ENCODE data around the gene CREB5.

Gene CREB5

DNA sequence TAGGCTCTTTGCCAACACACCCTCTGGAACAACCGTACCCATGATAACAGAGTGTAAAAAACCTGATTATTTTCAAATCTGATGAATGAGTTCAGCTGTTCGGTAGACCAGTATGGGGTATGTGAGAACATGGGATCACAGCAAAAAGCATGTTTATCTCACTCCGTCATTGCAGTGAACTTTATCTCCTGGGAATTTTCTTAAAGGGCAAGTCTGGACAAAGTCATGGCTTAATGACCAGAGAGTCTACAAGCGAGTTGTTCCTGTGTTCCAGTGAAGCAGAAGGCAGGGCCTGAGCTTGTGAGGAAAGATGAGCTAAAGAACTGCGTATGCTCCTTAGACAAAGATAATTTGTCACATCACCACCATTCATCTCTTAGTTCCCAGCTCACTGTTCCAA is 326.1 kb downstream of the CREB5 start:
- H3K27me3 Mint-ChIP-seq = no peaks in the 10 kb centered on the region
- no peaks in the 10 kb centered on the region for H3K9me3 Mint-ChIP-seq
- no peak overlapping the region for H3K4me3 Mint-ChIP-seq
- H3K4me1 Mint-ChIP-seq (ENCODE audit: low read depth) = peaks cover 4% of the 10 kb centered on the region
- intact Hi-C loops (cut with micrococcal nuclease) = no loop called here
- no peak overlapping the region for H3K27ac Mint-ChIP-seq
- H3K36me3 Mint-ChIP-seq (ENCODE audit: low read depth) = peaks cover 32% of the 10 kb centered on the region

DNA sequence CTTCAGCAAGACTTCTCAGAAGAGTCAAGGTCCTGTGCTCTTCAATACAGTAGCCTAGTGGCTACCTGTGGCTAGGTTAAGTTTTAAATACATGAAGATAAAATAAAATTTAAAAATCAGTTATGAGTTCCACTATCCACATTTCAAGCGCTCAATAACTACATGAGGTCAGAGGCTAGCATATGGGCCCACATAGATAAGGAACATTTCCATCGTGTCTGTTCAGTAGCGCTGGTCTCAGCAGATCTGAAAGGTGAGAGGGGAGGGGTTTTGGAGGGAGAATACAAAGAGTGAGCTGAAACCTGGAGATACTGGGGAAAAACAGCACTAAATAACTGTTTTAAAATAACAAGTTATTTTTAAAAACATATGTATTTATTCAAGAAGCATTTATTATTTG is 326.8 kb downstream of the CREB5 start:
- Mint-ChIP-seq H3K4me1 (ENCODE audit: low read depth) (no peaks in the 10 kb centered on the region), H3K36me3 (ENCODE audit: low read depth) (peaks cover 28% of the 10 kb centered on the region), H3K27me3 (no peaks in the 10 kb centered on the region), H3K9me3 (no peaks in the 10 kb centered on the region), H3K27ac (no peak overlapping the region), H3K4me3 (no peak overlapping the region)
- intact Hi-C loops (cut with micrococcal nuclease) = no loop called here

DNA sequence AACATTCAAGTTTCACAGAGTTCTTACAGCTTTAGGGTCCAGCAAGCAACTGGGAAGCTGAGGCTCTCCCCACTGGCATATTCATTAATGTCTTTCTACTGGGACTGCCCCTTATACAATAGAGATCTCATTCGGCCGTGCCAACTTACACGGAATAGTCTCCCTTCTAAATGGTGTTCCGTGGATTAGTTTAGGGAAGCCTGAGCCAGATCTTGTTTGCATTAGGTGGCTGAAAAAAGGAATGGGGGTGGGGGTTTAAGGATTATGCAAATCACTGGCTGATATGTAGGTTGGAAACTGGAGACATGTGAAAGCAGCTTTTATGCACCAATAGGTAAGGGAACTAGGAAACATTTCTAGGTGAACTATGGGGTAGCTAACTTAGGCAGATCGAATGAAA is 327.5 kb downstream of the CREB5 start:
- peaks cover 28% of the 10 kb centered on the region for H3K36me3 Mint-ChIP-seq (ENCODE audit: low read depth)
- intact Hi-C loops (cut with micrococcal nuclease) = no loop called here
- H3K9me3 Mint-ChIP-seq = no peaks in the 10 kb centered on the region
- no peak overlapping the region for H3K4me3 Mint-ChIP-seq
- H3K27ac Mint-ChIP-seq = no peak overlapping the region
- no peaks in the 10 kb centered on the region for H3K27me3 Mint-ChIP-seq
- no peaks in the 10 kb centered on the region for H3K4me1 Mint-ChIP-seq (ENCODE audit: low read depth)

DNA sequence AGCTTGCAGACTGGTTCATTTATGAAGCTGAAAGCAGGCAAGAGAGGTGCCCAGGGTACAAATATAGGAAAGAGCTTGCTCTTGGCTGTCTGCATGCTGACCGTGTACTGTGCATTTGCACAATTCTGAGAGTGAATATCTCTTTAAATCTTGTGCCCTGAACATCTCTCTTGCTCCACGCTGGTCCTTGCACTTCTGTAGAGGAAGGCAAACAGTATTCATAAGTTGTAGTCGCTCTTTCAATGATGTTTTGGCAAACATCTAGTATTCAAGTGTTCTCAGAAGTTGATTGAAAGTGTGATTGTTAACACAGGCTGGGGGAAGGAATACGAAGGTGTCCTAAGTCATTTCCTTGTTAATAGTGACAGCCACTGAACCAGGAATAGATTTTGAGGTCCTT is 332.6 kb downstream of the CREB5 start:
- Mint-ChIP-seq H3K27ac (no peak overlapping the region), H3K27me3 (no peaks in the 10 kb centered on the region), H3K4me1 (ENCODE audit: low read depth) (peaks cover 27% of the 10 kb centered on the region), H3K4me3 (no peak overlapping the region), H3K9me3 (no peaks in the 10 kb centered on the region), H3K36me3 (ENCODE audit: low read depth) (peaks cover 13% of the 10 kb centered on the region)
- intact Hi-C loops (cut with micrococcal nuclease) = no loop called here

DNA sequence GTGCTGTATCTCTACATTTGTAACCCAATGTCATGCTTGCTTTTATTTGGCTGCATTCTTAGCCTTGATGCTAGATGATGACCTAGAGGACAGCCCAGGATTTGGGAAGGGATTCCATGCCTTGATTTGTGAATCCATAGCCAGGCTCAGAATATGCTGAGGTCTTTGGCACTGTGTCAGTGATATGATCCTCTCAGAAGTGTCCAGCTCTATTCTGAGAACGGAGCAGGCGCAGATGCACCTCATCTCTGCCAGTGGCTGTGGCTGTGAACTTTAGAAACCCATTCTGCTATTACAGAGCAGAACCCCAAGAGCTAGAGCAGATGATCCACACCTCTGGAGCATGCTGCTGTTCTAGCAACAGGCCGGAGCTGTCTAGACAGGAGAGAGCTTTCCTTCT is 333.0 kb downstream of the CREB5 start:
- H3K27ac Mint-ChIP-seq = no peak overlapping the region
- intact Hi-C loops (cut with micrococcal nuclease) = no loop called here
- H3K9me3 Mint-ChIP-seq = no peaks in the 10 kb centered on the region
- H3K4me3 Mint-ChIP-seq = no peak overlapping the region
- peaks cover 10% of the 10 kb centered on the region for H3K36me3 Mint-ChIP-seq (ENCODE audit: low read depth)
- H3K4me1 Mint-ChIP-seq (ENCODE audit: low read depth) = peaks cover 27% of the 10 kb centered on the region
- no peaks in the 10 kb centered on the region for H3K27me3 Mint-ChIP-seq

DNA sequence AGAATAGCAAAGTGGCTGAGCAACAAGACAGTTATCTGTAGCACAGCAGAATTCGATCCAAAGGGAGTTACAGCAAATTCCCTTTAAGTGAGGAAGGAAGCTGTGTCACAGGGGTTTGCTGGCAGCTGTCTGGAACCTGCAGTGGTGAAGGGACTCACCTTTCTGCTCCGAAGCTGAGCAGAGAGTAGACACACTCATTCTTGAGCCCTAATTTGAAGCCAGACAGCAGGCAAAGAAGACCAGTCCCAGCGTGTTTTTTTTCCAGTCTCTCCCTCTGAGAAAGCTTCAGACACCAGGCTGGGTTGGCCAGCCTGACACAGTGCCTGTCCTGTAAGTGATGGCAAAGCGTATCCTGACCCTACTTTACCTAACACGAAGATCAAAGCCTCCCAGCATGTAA is 335.1 kb downstream of the CREB5 start:
- Mint-ChIP-seq H3K27me3 (peaks cover 3% of the 10 kb centered on the region), H3K27ac (peak overlapping the region; percentile 50), H3K36me3 (ENCODE audit: low read depth) (no peaks in the 10 kb centered on the region), H3K4me1 (ENCODE audit: low read depth) (peaks cover 34% of the 10 kb centered on the region), H3K4me3 (no peak overlapping the region), H3K9me3 (no peaks in the 10 kb centered on the region)
- intact Hi-C loops (cut with micrococcal nuclease) = no loop called here

DNA sequence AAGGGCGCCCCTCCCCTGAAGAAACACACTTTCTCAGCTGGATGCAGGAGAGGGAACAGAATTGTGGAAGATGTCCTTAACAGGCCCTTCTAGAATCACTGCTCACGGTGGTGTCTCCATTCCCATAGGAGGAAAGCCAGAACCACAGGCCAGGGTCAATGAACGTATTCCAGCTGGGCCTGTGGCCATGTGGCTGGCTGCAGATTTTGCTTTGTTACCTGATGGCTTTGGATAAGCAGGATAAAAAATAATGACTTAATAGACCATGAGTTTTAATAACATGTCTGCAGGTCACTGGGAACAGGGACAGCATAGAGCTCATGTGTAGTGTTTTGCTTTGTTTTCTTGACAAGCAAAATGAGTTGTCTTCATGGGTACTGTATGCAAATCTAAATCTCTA is 335.5 kb downstream of the CREB5 start:
- H3K27ac Mint-ChIP-seq = peak overlapping the region; percentile 50
- H3K36me3 Mint-ChIP-seq (ENCODE audit: low read depth) = no peaks in the 10 kb centered on the region
- H3K4me1 Mint-ChIP-seq (ENCODE audit: low read depth) = peaks cover 34% of the 10 kb centered on the region
- H3K4me3 Mint-ChIP-seq = no peak overlapping the region
- H3K27me3 Mint-ChIP-seq = peaks cover 3% of the 10 kb centered on the region
- H3K9me3 Mint-ChIP-seq = no peaks in the 10 kb centered on the region
- intact Hi-C loops (cut with micrococcal nuclease) = no loop called here

DNA sequence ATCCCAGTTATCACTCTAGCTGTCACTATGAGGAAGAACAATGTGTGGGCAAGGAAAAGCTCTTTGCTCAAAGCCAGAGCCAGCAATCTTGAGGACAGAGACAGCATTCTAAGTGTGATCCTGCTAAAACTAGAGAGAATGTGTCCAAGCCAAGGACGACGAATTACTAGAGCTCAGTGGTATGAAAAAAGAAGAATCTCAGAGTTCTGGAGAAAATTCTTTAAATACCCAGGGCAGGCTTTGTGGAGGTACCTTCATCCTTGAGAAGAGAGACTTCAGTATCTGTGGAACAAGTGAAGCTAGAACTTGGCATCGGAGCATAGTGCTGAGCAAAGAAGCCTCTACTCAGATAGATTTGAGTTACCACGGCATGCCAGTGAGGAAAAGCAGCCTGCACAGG is 336.0 kb downstream of the CREB5 start:
- no peaks in the 10 kb centered on the region for H3K36me3 Mint-ChIP-seq (ENCODE audit: low read depth)
- intact Hi-C loops (cut with micrococcal nuclease) = no loop called here
- peaks cover 3% of the 10 kb centered on the region for H3K27me3 Mint-ChIP-seq
- H3K4me3 Mint-ChIP-seq = no peak overlapping the region
- peaks cover 34% of the 10 kb centered on the region for H3K4me1 Mint-ChIP-seq (ENCODE audit: low read depth)
- no peaks in the 10 kb centered on the region for H3K9me3 Mint-ChIP-seq
- H3K27ac Mint-ChIP-seq = no peak overlapping the region

DNA sequence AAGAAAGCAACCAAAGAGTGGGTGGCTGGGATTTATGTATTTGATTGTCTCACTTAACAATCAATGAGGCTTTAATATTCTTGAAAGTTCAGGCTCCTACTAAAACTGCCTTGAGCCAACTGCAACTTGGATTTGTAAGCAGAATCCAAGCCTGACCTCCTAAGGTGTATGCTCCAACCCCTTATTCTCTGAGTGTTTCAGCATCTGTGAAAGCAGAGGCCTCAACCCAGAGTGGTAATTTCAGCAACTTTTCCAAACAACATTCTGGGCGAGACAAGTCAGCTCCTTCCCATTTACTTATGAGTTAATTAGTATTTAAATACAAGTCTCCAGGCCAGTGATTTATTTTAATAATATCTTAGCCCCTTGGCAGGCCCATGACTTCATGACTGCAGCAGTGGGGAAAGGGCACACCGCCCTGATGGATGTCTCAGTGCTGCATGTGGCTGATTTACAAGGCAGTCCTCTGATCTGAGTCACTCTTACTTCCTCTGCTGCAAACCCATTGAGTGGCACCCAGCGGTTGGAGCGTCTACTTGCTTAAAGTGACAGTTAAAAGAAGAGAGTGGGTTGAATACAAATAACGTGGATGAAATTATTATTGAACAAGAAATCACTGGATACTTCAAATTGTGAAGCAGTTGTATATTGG is 336.7 kb downstream of the CREB5 start:
- H3K4me3 Mint-ChIP-seq = no peak overlapping the region
- no peaks in the 10 kb centered on the region for H3K36me3 Mint-ChIP-seq (ENCODE audit: low read depth)
- H3K27me3 Mint-ChIP-seq = peaks cover 3% of the 10 kb centered on the region
- peaks cover 34% of the 10 kb centered on the region for H3K4me1 Mint-ChIP-seq (ENCODE audit: low read depth)
- H3K9me3 Mint-ChIP-seq = no peaks in the 10 kb centered on the region
- peak overlapping the region; percentile 25 for H3K27ac Mint-ChIP-seq
- intact Hi-C loops (cut with micrococcal nuclease) = no loop called here

DNA sequence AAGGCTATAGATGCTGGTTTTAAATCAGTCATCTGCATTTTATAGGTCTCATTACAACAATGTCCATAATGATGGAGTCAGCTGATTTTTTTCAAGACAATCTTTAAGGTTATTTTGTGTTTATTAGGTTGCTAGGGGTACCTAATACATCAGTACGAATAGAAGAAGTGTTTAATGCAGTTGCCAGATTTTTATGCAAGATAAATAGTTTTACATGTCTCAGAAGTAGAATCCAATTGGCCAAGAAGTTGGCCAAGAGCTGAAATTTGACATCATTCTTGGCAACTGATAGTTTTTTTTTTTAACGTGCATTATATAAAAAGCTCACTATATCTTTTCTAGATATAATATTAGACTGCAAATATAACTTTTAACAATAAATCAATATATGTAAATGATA is 337.3 kb downstream of the CREB5 start:
- Mint-ChIP-seq H3K9me3 (no peaks in the 10 kb centered on the region), H3K4me1 (ENCODE audit: low read depth) (peaks cover 34% of the 10 kb centered on the region), H3K4me3 (no peak overlapping the region), H3K27me3 (peaks cover 3% of the 10 kb centered on the region), H3K36me3 (ENCODE audit: low read depth) (no peaks in the 10 kb centered on the region), H3K27ac (peak overlapping the region; percentile 25)
- intact Hi-C loops (cut with micrococcal nuclease) = no loop called here

DNA sequence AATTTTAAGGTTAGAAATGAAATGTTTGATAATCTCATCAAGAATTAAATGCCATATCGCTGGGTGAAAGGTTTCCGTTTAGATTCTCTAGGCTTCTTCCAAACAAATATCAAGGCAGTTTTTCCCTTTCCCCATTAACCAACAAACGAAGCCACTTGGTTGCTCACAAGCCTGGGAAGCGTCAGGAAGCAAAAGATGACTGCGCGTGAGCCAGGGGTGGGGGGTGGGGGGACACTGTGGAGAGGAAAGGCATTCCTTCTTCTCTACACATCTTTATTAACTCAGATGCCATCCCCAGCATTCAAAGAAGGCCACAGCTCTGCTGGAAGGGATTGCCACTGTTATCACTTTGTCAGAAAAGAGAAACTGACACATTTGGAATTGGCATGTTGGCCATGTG is 338.7 kb downstream of the CREB5 start:
- peaks cover 6% of the 10 kb centered on the region for H3K36me3 Mint-ChIP-seq (ENCODE audit: low read depth)
- H3K4me3 Mint-ChIP-seq = no peak overlapping the region
- H3K27me3 Mint-ChIP-seq = peaks cover 3% of the 10 kb centered on the region
- H3K27ac Mint-ChIP-seq = no peak overlapping the region
- H3K4me1 Mint-ChIP-seq (ENCODE audit: low read depth) = peaks cover 25% of the 10 kb centered on the region
- intact Hi-C loops (cut with micrococcal nuclease) = no loop called here
- H3K9me3 Mint-ChIP-seq = no peaks in the 10 kb centered on the region

DNA sequence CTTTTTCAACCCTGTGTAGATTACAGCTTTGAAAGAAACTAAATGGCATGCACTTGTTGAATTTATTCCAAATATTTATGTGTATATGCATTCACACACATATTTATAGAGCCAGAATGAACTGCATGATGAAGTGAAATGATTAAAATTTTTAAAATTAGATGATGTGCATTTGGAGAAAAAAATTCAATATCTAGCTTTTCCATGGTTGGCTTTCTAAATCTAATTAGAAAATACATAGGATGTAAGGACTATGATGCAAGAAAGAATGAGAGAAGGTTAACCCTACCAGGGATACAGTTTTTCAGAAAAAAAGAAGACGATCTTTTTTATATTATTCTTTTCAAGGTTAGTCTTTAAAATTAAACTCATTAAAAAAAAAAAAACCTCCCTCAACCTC is 341.3 kb downstream of the CREB5 start:
- Mint-ChIP-seq H3K27ac (no peak overlapping the region), H3K4me3 (no peak overlapping the region), H3K27me3 (peaks cover 3% of the 10 kb centered on the region), H3K9me3 (no peaks in the 10 kb centered on the region), H3K4me1 (ENCODE audit: low read depth) (peaks cover 17% of the 10 kb centered on the region), H3K36me3 (ENCODE audit: low read depth) (peaks cover 32% of the 10 kb centered on the region)
- intact Hi-C loops (cut with micrococcal nuclease) = no loop called here

DNA sequence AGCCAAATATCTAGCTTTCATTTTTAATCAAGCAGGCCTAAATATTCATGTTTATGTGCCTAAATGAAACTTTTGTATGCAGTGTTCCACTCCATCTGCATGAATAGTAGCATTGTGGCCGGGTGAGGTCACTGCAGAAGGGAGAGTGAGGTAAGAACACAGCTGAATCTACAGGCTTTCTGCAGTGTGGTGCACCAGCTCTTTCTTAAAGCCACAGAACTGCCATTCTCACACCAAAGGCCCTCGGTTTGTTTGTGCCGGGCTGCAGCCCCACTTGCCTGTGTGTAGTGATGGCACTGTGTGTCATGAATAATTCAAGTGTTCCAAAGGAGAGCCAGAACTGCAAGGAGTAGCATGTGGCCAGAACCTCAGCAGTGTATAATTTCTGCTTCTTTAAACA is 341.7 kb downstream of the CREB5 start:
- peaks cover 3% of the 10 kb centered on the region for H3K27me3 Mint-ChIP-seq
- no peaks in the 10 kb centered on the region for H3K9me3 Mint-ChIP-seq
- peaks cover 34% of the 10 kb centered on the region for H3K36me3 Mint-ChIP-seq (ENCODE audit: low read depth)
- H3K27ac Mint-ChIP-seq = no peak overlapping the region
- intact Hi-C loops (cut with micrococcal nuclease) = no loop called here
- H3K4me1 Mint-ChIP-seq (ENCODE audit: low read depth) = peaks cover 13% of the 10 kb centered on the region
- H3K4me3 Mint-ChIP-seq = no peak overlapping the region

DNA sequence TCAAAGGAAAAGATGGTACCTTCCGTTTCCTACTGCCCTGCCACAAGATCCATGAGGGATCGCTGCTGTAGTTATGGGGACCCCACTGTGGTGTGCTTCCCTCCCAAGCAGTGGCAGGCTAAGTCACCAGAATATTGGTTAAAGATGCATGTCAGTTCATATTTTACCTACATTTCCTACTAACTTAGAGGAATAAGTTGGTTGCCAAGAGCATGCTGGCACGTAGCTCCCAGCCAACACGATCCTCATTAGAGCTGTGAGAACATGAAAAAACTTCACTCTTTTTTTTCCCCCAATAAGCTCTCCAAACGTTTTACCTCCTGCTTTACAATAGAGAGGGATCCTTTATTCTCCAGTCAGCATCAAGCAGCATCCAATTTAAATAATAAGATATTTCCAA is 342.1 kb downstream of the CREB5 start:
- Mint-ChIP-seq H3K36me3 (ENCODE audit: low read depth) (peaks cover 34% of the 10 kb centered on the region), H3K27me3 (peaks cover 3% of the 10 kb centered on the region), H3K27ac (no peak overlapping the region), H3K9me3 (no peaks in the 10 kb centered on the region), H3K4me1 (ENCODE audit: low read depth) (peaks cover 9% of the 10 kb centered on the region), H3K4me3 (no peak overlapping the region)
- intact Hi-C loops (cut with micrococcal nuclease) = no loop called here

DNA sequence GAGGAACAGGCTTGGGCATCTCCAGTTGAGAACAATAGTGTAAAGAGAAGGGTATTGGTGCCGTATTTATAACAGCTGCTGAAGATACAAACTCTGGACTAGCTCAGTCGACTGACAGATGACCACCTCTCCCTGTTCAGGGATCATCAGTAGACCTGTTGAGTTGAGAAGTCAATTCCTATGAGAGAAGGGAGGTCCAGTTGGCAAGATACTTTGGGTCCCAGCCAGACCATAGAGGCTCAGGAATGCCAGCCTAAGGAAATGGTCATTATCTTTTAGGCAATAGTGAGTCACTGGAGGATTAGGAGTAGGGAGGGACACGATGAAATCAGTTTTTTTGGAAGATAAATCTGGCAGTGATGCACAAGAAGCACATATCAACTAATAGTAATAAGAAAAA is 342.9 kb downstream of the CREB5 start:
- Mint-ChIP-seq H3K4me3 (no peak overlapping the region), H3K36me3 (ENCODE audit: low read depth) (peaks cover 34% of the 10 kb centered on the region), H3K4me1 (ENCODE audit: low read depth) (peaks cover 7% of the 10 kb centered on the region), H3K27me3 (peaks cover 3% of the 10 kb centered on the region), H3K9me3 (no peaks in the 10 kb centered on the region), H3K27ac (no peak overlapping the region)
- intact Hi-C loops (cut with micrococcal nuclease) = no loop called here

Data from dendritic cell treated with granulocyte-macrophage colony-stimulating factor and Interleukin-4, amounts not matched to agents 40 ng/mL and 50 ng/mL, for 4 days (primary cell).